ENCODE data around the gene LILRA5.
"Not testable (repeated sequence)": the region's sequence is repeated elsewhere in the genome, so short reads cannot be mapped to it uniquely, and the experiment has no call there.

The LILRA5 gene

DNA sequence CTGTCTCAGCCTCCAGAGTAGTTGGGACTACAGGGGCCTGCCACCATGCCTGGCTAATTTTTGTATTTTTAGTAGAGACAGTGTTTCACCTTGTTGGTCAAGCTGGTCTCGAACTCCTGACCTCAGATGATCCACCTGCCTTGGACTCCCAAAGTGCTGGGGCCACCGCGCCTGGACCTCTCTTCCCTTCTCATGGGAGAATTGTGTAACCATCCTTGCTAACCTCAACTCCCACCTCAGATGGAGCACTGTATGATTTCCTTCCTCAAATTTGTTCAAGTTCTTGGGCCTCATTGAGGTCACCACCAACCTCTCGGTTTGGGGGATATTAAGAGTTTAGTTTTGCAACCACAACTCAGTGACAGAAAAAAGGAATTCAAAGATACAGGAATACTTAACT lies 10.7 kb downstream of the LILRA5 start:
- H3K4me3 Mint-ChIP-seq, result no peak overlapping the region
- H3K36me3 Mint-ChIP-seq (ENCODE audit: low read depth), result no peaks in the 10 kb centered on the region
- H3K27ac Mint-ChIP-seq, result no peak overlapping the region
- no peak for DNase-seq
- H3K4me1 Mint-ChIP-seq (ENCODE audit: low read depth), result peaks cover 14% of the 10 kb centered on the region
- H3K9me3 Mint-ChIP-seq, result no peaks in the 10 kb centered on the region
- peaks cover 18% of the 10 kb centered on the region for H3K27me3 Mint-ChIP-seq

- Mint-ChIP-seq H3K9me3 (no peaks in the 10 kb centered on the region), H3K4me3 (no peak overlapping the region), H3K27me3 (peaks cover 11% of the 10 kb centered on the region)
Observed at GRCh38 chr19:54299515-54299914, 13.5 kb downstream of the LILRA5 start.

GRCh38 chr19:54299126-54299498 lies 13.9 kb downstream of the LILRA5 start:
- H3K4me1 Mint-ChIP-seq (ENCODE audit: low read depth), result peaks cover 6% of the 10 kb centered on the region
- no peak overlapping the region for H3K4me3 Mint-ChIP-seq
- H3K27ac Mint-ChIP-seq, result no peak overlapping the region
- H3K36me3 Mint-ChIP-seq (ENCODE audit: low read depth), result no peaks in the 10 kb centered on the region
- peaks cover 9% of the 10 kb centered on the region for H3K27me3 Mint-ChIP-seq
- DNase-seq, result no peak
- no peaks in the 10 kb centered on the region for H3K9me3 Mint-ChIP-seq

More at GRCh38 chr19:54299515-54299914, 13.5 kb downstream of the LILRA5 start:
- Mint-ChIP-seq H3K36me3 (ENCODE audit: low read depth) (no peaks in the 10 kb centered on the region), H3K4me1 (ENCODE audit: low read depth) (peaks cover 8% of the 10 kb centered on the region), H3K27ac (no peak overlapping the region)
- DNase-seq, result no peak

DNA sequence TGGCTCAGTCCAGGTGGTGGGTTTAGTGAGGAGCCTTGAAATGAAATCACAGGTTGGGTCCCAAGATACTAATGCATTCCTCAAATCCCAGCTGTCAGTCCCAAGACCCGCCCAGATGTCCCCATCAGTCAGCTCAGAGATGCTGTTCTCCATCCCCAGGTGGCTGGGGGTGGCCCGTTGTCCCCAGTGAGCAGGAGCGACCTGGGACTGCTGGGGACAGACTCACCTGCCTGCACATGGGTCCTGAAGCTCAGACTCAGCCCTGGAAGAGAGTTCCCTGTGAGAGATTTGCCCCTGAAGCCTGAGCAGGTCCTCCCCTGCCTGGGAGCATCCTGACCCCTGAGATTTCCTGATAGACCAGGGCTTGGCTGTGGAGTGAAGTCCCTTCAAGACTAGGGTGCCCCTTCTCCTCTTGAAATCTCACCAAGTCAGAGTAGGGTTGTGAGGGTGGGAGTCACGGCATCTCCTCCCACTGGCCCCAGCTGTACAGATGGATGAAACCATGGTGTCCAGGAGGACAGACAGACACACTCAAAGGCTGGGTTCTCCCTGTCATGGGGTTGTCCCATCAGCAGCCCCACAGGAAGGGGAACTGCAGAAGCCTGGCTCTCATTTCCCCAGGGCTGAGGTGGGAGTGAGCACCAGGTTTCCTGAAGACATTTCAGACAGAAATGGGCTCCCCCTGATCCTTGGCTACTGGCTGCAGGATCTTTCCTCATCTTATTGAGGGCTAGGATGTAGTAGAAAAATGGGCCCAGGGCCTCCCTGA lies 14.4 kb downstream of the LILRA5 start:
- H3K27ac Mint-ChIP-seq, result no peak overlapping the region
- H3K27me3 Mint-ChIP-seq, result peaks cover 11% of the 10 kb centered on the region

GRCh38 chr19:54297759-54298305 lies 15.1 kb downstream of the LILRA5 start:
- Mint-ChIP-seq H3K27ac (no peak overlapping the region), H3K4me1 (ENCODE audit: low read depth) (no peaks in the 10 kb centered on the region)

More for the DNA sequence above, 14.4 kb downstream of the LILRA5 start:
- no peaks in the 10 kb centered on the region for H3K36me3 Mint-ChIP-seq (ENCODE audit: low read depth)
- H3K4me1 Mint-ChIP-seq (ENCODE audit: low read depth), result no peaks in the 10 kb centered on the region
- DNase-seq, result no peak
- H3K9me3 Mint-ChIP-seq, result no peaks in the 10 kb centered on the region
- H3K4me3 Mint-ChIP-seq, result no peak overlapping the region

DNA sequence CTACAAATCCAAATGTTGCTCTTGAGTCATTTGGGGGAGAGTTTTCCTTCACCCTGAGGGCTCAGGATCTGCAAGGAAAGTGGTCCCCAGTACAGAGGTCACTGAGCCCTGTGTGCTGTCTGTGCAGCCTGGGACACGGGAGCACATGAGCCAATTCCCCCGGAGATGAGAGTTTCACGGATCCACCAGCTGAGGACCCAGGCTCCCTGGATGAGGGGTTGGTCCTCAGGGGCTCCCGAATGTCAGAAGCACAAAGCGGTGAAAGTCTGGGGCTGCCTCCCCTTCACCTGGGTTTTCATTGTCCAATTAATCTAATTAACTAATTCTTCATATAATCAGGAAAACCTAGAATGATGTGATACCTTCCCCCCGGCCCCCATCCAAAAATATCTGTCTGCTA lies 18.4 kb downstream of the LILRA5 start:
- Mint-ChIP-seq H3K4me3 (no peak overlapping the region), H3K27ac (no peak overlapping the region), H3K9me3 (no peaks in the 10 kb centered on the region), H3K4me1 (ENCODE audit: low read depth) (no peaks in the 10 kb centered on the region), H3K36me3 (ENCODE audit: low read depth) (no peaks in the 10 kb centered on the region), H3K27me3 (peaks cover 27% of the 10 kb centered on the region)
- no peak for DNase-seq

More at GRCh38 chr19:54297759-54298305, 15.1 kb downstream of the LILRA5 start:
- no peaks in the 10 kb centered on the region for H3K36me3 Mint-ChIP-seq (ENCODE audit: low read depth)
- H3K9me3 Mint-ChIP-seq, result no peaks in the 10 kb centered on the region
- DNase-seq, result no peak
- H3K4me3 Mint-ChIP-seq, result no peak overlapping the region
- H3K27me3 Mint-ChIP-seq, result peaks cover 16% of the 10 kb centered on the region

DNA sequence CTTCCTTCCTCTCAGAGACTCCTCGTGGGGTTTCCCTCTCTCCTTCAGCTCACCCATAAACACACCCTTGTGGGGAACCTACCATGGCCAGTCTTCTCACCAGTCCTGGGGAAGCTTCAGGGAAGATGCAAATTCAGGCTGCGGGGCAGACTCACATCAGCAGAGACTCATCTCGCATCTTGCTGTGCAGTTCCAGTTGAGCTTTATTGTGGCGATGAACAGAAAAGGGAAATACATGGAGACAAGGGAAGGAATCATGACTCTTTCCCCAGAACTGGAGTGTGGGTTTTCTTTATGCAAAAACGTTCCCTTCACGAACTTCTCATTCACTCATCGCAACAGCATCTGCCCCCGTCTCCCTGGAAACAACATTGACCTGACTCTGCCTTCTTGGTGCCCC lies 23.8 kb downstream of the LILRA5 start:
- H3K36me3 Mint-ChIP-seq (ENCODE audit: low read depth); H3K4me1 Mint-ChIP-seq (ENCODE audit: low read depth); H3K9me3 Mint-ChIP-seq; H3K27ac Mint-ChIP-seq; DNase-seq; H3K4me3 Mint-ChIP-seq: not testable (repeated sequence)
- peaks cover 25% of the 10 kb centered on the region for H3K27me3 Mint-ChIP-seq

- no peak overlapping the region for H3K27ac Mint-ChIP-seq
- DNase-seq, result no peak
- H3K36me3 Mint-ChIP-seq (ENCODE audit: low read depth), result no peaks in the 10 kb centered on the region
- H3K27me3 Mint-ChIP-seq, result peaks cover 22% of the 10 kb centered on the region
- no peaks in the 10 kb centered on the region for H3K4me1 Mint-ChIP-seq (ENCODE audit: low read depth)
- H3K9me3 Mint-ChIP-seq, result no peaks in the 10 kb centered on the region
- no peak overlapping the region for H3K4me3 Mint-ChIP-seq
Observed at GRCh38 chr19:54287456-54287855, 25.5 kb downstream of the LILRA5 start.

DNA sequence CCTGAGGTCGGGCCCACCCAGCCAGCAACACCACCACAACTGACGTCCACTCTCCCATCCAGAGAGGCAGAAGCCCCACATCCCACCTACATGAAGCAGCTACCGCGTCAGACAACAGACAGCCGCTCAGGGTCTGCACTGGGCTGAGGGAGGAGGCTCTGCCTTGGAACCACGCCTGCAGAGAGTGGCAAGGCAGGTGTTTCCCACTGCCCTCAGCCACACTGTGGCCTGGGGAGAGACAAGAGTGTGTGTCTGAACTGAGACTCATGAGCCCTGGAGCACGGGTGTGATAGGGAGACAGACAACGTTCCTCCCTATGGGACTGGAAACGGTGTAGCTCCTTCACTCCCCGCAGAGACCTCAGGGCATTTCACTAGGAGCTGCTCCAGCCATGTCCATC lies 26.7 kb downstream of the LILRA5 start:
- not testable (repeated sequence) for H3K36me3 Mint-ChIP-seq (ENCODE audit: low read depth); H3K27ac Mint-ChIP-seq; H3K9me3 Mint-ChIP-seq; H3K4me3 Mint-ChIP-seq; DNase-seq; H3K4me1 Mint-ChIP-seq (ENCODE audit: low read depth)
- H3K27me3 Mint-ChIP-seq, result peaks cover 34% of the 10 kb centered on the region

DNA sequence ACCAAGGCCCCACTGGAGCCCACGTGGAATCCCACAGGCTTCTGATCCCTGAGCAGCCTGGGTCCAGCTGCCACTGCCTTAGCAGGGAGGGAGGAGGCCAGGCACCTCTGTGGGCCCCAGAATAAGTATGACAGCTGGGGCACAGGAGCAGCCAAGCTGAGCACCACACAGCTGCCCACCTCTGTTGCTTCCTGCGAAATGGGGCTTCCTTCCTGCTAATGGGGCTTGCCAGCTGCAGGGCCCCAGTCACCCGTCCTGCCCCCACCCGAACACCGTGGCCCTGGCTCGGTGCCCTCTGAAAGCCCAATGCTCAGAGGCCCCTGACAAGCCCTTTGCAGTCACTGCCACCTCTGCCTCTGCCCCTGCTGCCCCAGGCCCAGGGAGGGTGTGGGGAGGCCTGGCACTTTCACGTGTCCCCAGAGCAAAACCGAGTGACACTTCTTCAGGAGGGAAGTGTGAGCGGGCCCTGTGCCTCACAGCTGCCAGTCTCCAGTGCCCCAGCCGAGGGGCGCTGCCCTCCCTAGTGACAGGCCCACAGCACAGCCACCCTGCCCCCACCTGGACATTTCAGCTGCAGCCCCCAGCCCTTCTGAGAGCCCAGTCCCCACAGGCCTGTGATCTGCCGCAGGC lies 27.4 kb downstream of the LILRA5 start:
- H3K27me3 Mint-ChIP-seq, result peaks cover 38% of the 10 kb centered on the region
- H3K9me3 Mint-ChIP-seq; DNase-seq; H3K36me3 Mint-ChIP-seq (ENCODE audit: low read depth); H3K4me3 Mint-ChIP-seq; H3K4me1 Mint-ChIP-seq (ENCODE audit: low read depth); H3K27ac Mint-ChIP-seq: not testable (repeated sequence)

GRCh38 chr19:54282686-54283470 lies 30.1 kb downstream of the LILRA5 start:
- Mint-ChIP-seq H3K4me3 (no peak overlapping the region), H3K27ac (no peak overlapping the region), H3K27me3 (peaks cover 53% of the 10 kb centered on the region), H3K36me3 (ENCODE audit: low read depth) (no peaks in the 10 kb centered on the region), H3K9me3 (no peaks in the 10 kb centered on the region), H3K4me1 (ENCODE audit: low read depth) (no peaks in the 10 kb centered on the region)
- no peak for DNase-seq

GRCh38 chr19:54281729-54282075 lies 31.3 kb downstream of the LILRA5 start:
- not testable (repeated sequence) for DNase-seq; H3K4me3 Mint-ChIP-seq; H3K36me3 Mint-ChIP-seq (ENCODE audit: low read depth); H3K4me1 Mint-ChIP-seq (ENCODE audit: low read depth); H3K27ac Mint-ChIP-seq; H3K9me3 Mint-ChIP-seq
- peaks cover 58% of the 10 kb centered on the region for H3K27me3 Mint-ChIP-seq

DNA sequence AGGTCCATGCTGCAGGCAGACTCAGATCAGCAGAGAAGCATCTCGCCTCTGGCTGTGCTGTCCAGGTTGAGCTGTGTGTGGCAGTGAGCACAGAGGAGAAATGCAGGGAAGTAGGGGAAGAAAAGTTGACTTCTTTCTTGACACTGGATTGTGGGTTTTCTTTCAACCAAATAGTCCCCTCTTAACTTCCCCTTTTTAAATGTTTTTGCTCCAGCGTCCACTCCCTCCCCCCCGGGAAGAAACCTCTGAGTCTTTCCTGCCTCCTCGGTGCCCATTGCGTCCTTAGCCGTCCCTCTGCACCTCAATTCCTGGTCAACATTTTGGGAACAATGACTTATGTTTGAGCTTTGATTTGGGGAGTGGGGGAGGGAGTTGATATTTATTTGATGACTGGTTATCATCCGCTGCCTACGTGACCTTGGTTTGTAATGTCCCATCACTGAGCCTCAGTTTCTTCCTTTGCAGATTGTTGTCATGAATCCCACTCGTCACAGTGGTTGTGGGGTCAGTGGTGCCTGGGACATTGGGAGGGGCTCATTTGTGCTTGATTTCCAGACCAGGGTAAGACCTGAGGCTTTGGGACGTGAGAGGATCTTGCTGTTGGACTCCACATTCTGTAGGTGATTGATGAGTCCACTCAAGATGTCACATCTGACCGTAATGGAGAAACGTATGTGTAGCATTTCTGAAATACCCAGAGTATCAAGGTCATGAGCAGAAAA lies 31.8 kb downstream of the LILRA5 start, which contains the start of gene LILRB2:
TSS of gene LILRB2 (minus strand) at position 104 of the 722 bp plus-strand sequence. CDS start 614 bp downstream, outside the sequence.
- H3K27me3 Mint-ChIP-seq, result peaks cover 63% of the 10 kb centered on the region
- no peaks in the 10 kb centered on the region for H3K36me3 Mint-ChIP-seq (ENCODE audit: low read depth)
- no peak within 1 kb of the TSS for H3K27ac Mint-ChIP-seq
- no peaks in the 10 kb centered on the region for H3K4me1 Mint-ChIP-seq (ENCODE audit: low read depth)
- no peak within 1 kb of the TSS for H3K4me3 Mint-ChIP-seq
- H3K9me3 Mint-ChIP-seq, result no peaks in the 10 kb centered on the region
- no peak for DNase-seq

- H3K27me3 Mint-ChIP-seq, result peaks cover 69% of the 10 kb centered on the region
- not testable (repeated sequence) for H3K9me3 Mint-ChIP-seq; H3K4me1 Mint-ChIP-seq (ENCODE audit: low read depth); H3K36me3 Mint-ChIP-seq (ENCODE audit: low read depth); H3K4me3 Mint-ChIP-seq; DNase-seq; H3K27ac Mint-ChIP-seq
Observed at GRCh38 chr19:54280441-54280840, 32.5 kb downstream of the LILRA5 start.
